ENCODE results near the gene MGAT4B.

GRCh38 chr5:179801304-179802206 is 5.1 kb downstream of the MGAT4B start:
- no peak for TF ChIP-seq FOXP4 (CRISPR knock-in tag; IDR thresholded peaks at IDR 0.05)
- peak; percentile 34; the same call in 1 of the 2 replicates for TF ChIP-seq CTCF (IDR thresholded peaks at IDR 0.05)
- no peak for TF ChIP-seq ZMAT4 (CRISPR knock-in tag; IDR thresholded peaks at IDR 0.05)
- no peak for TF ChIP-seq FOXK1 (CRISPR knock-in tag; IDR thresholded peaks at IDR 0.05)
- no peak for TF ChIP-seq E2F1 (CRISPR knock-in tag; IDR thresholded peaks at IDR 0.05)
- TF ChIP-seq OVOL2 (CRISPR knock-in tag; IDR thresholded peaks at IDR 0.05; ENCODE audit: borderline replicate concordance) = no peak
- TF ChIP-seq CREM (CRISPR knock-in tag; IDR thresholded peaks at IDR 0.05) = no peak
- TF ChIP-seq ZNF121 (CRISPR knock-in tag; IDR thresholded peaks at IDR 0.05) = no peak
- no peak for TF ChIP-seq USF1 (CRISPR knock-in tag; IDR thresholded peaks at IDR 0.05)
- TF ChIP-seq USF2 (CRISPR knock-in tag; IDR thresholded peaks at IDR 0.05) = peak; percentile 22
- TF ChIP-seq TEAD4 (CRISPR knock-in tag; IDR thresholded peaks at IDR 0.05) = no peak
- TF ChIP-seq ATF6 (CRISPR knock-in tag; IDR thresholded peaks at IDR 0.05) = no peak
- TF ChIP-seq ATF2 (CRISPR knock-in tag; IDR thresholded peaks at IDR 0.05; ENCODE audit: borderline replicate concordance, low read depth) = no peak
- no peak for TF ChIP-seq MAX (CRISPR knock-in tag; IDR thresholded peaks at IDR 0.05)

Measured in WTC11 (cell line).